GM23338 (cell line): ENCODE data around the gene NELFA. TPM values are rescaled to one million over a fixed set of nuclear protein-coding genes. Genes with fewer than 3 reads are reported as not detected.

Source experiments
- ATAC-seq: fragments of 200-7000 bp; cut with Tn5 transposase; 3 replicates; pipeline ENCODE4 v1.9.1; 2020
- DNase-seq: peaks from one replicate; pipeline ENCODE4 v3.0.0-alpha.2; 2015; ENCODE audit warnings: low spot score
- H2AFZ ChIP-seq: fragments of 200-600 bp; sonication (generic); 2 replicates; pipeline ENCODE4 v1.8.0; 2016; ENCODE audit warnings: antibody characterized with exemption, mild to moderate bottlenecking, moderate library complexity
- H3F3A ChIP-seq: fragments of 200-600 bp; sonication (generic); replicated peaks from 2 replicates; pipeline ENCODE4 v1.8.0; 2017; ENCODE audit warnings: antibody characterized with exemption, mixed run types, low read depth
- H3K27ac ChIP-seq: fragments of 200-600 bp; sonication (generic); 2 replicates; pipeline ENCODE4 v1.6.1; 2016; ENCODE audit warnings: low read depth
- H3K27me3 ChIP-seq: fragments of 200-600 bp; sonication (generic); 2 replicates; pipeline ENCODE4 v1.8.0; 2016; ENCODE audit warnings: mild to moderate bottlenecking, mixed run types, moderate library complexity; ENCODE audit not compliant: insufficient read depth
- H3K36me3 ChIP-seq: fragments of 200-600 bp; sonication (generic); 2 replicates; pipeline ENCODE4 v1.8.0; 2016; ENCODE audit warnings: mild to moderate bottlenecking; ENCODE audit not compliant: insufficient read depth
- H3K4me1 ChIP-seq: fragments of 200-600 bp; sonication (generic); 2 replicates; pipeline ENCODE4 v1.8.0; 2016; ENCODE audit warnings: mild to moderate bottlenecking, moderate library complexity; ENCODE audit not compliant: insufficient read depth
- H3K4me2 ChIP-seq: fragments of 200-600 bp; sonication (generic); 2 replicates; pipeline ENCODE4 v1.7.1; 2017; ENCODE audit warnings: mixed run types
- H3K4me3 ChIP-seq: fragments of 200-600 bp; sonication (generic); 2 replicates; pipeline ENCODE4 v1.6.1; 2016; ENCODE audit warnings: mixed run types
- H3K79me2 ChIP-seq: fragments of 200-600 bp; sonication (generic); replicated peaks from 2 replicates; pipeline ENCODE4 v1.8.0; 2017; ENCODE audit warnings: mild to moderate bottlenecking; ENCODE audit not compliant: insufficient read depth
- H3K9me2 ChIP-seq: fragments of 200-600 bp; sonication (generic); 2 replicates; pipeline ENCODE4 v1.8.0; 2017; ENCODE audit not compliant: insufficient read depth
- H4K20me1 ChIP-seq: fragments of 200-600 bp; sonication (generic); replicated peaks from 2 replicates; pipeline ENCODE4 v1.8.0; 2017; ENCODE audit warnings: mild to moderate bottlenecking; ENCODE audit not compliant: insufficient read depth
- H3K27ac Mint-ChIP-seq: 2 replicates; pipeline ENCODE4 v1.8.0; 2020; ENCODE audit warnings: inconsistent platforms, mild to moderate bottlenecking, moderate library complexity, mixed read lengths
- H3K27me3 Mint-ChIP-seq: 3 replicates; pipeline ENCODE4 v1.8.0; 2022; ENCODE audit warnings: low read depth, mild to moderate bottlenecking, moderate library complexity, mixed read lengths, inconsistent platforms; ENCODE audit not compliant: insufficient read depth, poor library complexity
- H3K36me3 Mint-ChIP-seq: 3 replicates; pipeline ENCODE4 v1.8.0; 2021; ENCODE audit warnings: low read depth, mild to moderate bottlenecking, inconsistent platforms, moderate library complexity, mixed read lengths
- H3K4me1 Mint-ChIP-seq: 3 replicates; pipeline ENCODE4 v1.8.0; 2020; ENCODE audit warnings: mild to moderate bottlenecking, inconsistent platforms, mixed read lengths
- H3K4me3 Mint-ChIP-seq: 3 replicates; pipeline ENCODE4 v1.8.0; 2021; ENCODE audit warnings: moderate library complexity, mild to moderate bottlenecking, inconsistent platforms, mixed read lengths
- H3K9me3 Mint-ChIP-seq: 3 replicates; pipeline ENCODE4 v1.8.0; 2020; ENCODE audit warnings: moderate library complexity, mild to moderate bottlenecking, inconsistent platforms, mixed read lengths
- CREB1 ChIP-seq: fragments of 250-450 bp; sonication (Bioruptor Pico); IDR thresholded peaks from 2 replicates; pipeline ENCODE4 v1.5.0; 2020; ENCODE audit warnings: low read depth, mild to moderate bottlenecking, moderate library complexity
- EZH2 ChIP-seq: fragments of 200-600 bp; sonication (generic); IDR thresholded peaks from one replicate; pipeline ENCODE4 v1.8.0; 2017; ENCODE audit warnings: antibody characterized with exemption, mild to moderate bottlenecking, low read depth; ENCODE audit not compliant: unreplicated experiment
- EZH2phosphoT487 ChIP-seq: fragments of 200-600 bp; sonication (generic); IDR thresholded peaks from one replicate; pipeline ENCODE4 v1.8.1; 2018; ENCODE audit warnings: antibody characterized with exemption; ENCODE audit not compliant: unreplicated experiment
- JUNB ChIP-seq: IDR thresholded peaks from one replicate; pipeline ENCODE4 v1.6.1; 2016; ENCODE audit warnings: antibody characterized with exemption; ENCODE audit not compliant: unreplicated experiment
- NANOG ChIP-seq: IDR thresholded peaks from 2 replicates; pipeline ENCODE4 v1.6.1; 2016; ENCODE audit warnings: antibody characterized with exemption, borderline replicate concordance
- POLR2AphosphoS5 ChIP-seq: IDR thresholded peaks from 2 replicates; pipeline ENCODE4 v1.6.1; 2016; ENCODE audit warnings: antibody characterized with exemption, low read depth
- STAT1 ChIP-seq: IDR thresholded peaks from one replicate; pipeline ENCODE4 v1.6.1; 2016; ENCODE audit warnings: antibody characterized with exemption; ENCODE audit not compliant: unreplicated experiment
- ZNF114 ChIP-seq: fragments of 250-450 bp; sonication (Bioruptor Pico); IDR thresholded peaks from 2 replicates; pipeline ENCODE4 v1.5.0; 2020; ENCODE audit warnings: mild to moderate bottlenecking, moderate library complexity
- ZNF331 ChIP-seq: fragments of 250-450 bp; sonication (Bioruptor Pico); IDR thresholded peaks from 2 replicates; pipeline ENCODE4 v1.5.0; 2020; ENCODE audit warnings: low read depth, mild to moderate bottlenecking, moderate library complexity
- polyA plus RNA-seq: library from polyadenylated mRNA; unstranded; fragments of >200 nt; fragmentation: Nextera tagmentation; extraction: Ambion mirVana; gene quantifications from 2 replicates; pipeline ENCODE4 v1.2.1, GENCODE V29; 2016
- total RNA-seq: library from RNA; depleted of rRNA; stranded (reverse); fragments of >200 nt; shearing (Covaris generic); gene quantifications from 2 replicates; pipeline ENCODE4 v1.2.3, GENCODE V29; 2014
- TF ChIP-seq, protein P1 (sequence below): fragments of 250-450 bp; sonication (Bioruptor Pico); IDR thresholded peaks from 2 replicates; pipeline ENCODE4 v1.5.0; 2020; ENCODE audit warnings: mild to moderate bottlenecking, moderate library complexity
- TF ChIP-seq, protein P2 (sequence below): IDR thresholded peaks from one replicate; pipeline ENCODE4 v1.6.1; 2018; ENCODE audit warnings: antibody characterized with exemption; ENCODE audit not compliant: unreplicated experiment
- TF ChIP-seq, protein P3 (sequence below), 2 experiments: fragments of 200-600 bp in 1 of 2; sonication (generic) in 1 of 2; conservative IDR thresholded peaks; 2 replicates each; pipeline versions ENCODE4 v1.5.1 to v1.6.1; 2016 to 2017; ENCODE audit warnings: antibody characterized with exemption in 2 of 2, low read depth in 2 of 2, mild to moderate bottlenecking in 2 of 2, moderate library complexity in 1 of 2
- TF ChIP-seq, protein P4 (sequence below): IDR thresholded peaks from 2 replicates; pipeline ENCODE4 v1.6.1; 2016; ENCODE audit warnings: antibody characterized with exemption

NELFA gene
- total and polyA plus RNA-seq, 2 experiments from 2014 or later, result 62.8 to 63.3 TPM

DNA sequence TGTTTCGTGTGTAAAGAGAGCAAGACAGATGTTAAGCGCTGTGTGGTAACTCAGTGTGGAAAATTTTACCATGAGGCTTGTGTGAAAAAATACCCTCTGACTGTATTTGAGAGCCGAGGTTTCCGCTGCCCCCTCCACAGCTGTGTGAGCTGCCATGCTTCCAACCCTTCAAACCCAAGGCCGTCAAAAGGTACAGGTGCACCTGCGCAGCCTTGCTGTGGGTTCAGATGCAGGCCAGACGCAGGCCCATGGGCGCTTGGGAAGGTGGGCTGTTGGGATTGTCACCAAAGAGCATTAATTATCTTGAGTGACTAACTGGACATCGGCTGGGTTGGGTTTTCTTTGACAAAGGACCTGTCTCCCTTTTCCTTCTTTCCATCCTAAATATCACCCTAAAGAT, 55.4 kb downstream of the NELFA start (continued):
- TF ChIP-seq, protein P1, sequence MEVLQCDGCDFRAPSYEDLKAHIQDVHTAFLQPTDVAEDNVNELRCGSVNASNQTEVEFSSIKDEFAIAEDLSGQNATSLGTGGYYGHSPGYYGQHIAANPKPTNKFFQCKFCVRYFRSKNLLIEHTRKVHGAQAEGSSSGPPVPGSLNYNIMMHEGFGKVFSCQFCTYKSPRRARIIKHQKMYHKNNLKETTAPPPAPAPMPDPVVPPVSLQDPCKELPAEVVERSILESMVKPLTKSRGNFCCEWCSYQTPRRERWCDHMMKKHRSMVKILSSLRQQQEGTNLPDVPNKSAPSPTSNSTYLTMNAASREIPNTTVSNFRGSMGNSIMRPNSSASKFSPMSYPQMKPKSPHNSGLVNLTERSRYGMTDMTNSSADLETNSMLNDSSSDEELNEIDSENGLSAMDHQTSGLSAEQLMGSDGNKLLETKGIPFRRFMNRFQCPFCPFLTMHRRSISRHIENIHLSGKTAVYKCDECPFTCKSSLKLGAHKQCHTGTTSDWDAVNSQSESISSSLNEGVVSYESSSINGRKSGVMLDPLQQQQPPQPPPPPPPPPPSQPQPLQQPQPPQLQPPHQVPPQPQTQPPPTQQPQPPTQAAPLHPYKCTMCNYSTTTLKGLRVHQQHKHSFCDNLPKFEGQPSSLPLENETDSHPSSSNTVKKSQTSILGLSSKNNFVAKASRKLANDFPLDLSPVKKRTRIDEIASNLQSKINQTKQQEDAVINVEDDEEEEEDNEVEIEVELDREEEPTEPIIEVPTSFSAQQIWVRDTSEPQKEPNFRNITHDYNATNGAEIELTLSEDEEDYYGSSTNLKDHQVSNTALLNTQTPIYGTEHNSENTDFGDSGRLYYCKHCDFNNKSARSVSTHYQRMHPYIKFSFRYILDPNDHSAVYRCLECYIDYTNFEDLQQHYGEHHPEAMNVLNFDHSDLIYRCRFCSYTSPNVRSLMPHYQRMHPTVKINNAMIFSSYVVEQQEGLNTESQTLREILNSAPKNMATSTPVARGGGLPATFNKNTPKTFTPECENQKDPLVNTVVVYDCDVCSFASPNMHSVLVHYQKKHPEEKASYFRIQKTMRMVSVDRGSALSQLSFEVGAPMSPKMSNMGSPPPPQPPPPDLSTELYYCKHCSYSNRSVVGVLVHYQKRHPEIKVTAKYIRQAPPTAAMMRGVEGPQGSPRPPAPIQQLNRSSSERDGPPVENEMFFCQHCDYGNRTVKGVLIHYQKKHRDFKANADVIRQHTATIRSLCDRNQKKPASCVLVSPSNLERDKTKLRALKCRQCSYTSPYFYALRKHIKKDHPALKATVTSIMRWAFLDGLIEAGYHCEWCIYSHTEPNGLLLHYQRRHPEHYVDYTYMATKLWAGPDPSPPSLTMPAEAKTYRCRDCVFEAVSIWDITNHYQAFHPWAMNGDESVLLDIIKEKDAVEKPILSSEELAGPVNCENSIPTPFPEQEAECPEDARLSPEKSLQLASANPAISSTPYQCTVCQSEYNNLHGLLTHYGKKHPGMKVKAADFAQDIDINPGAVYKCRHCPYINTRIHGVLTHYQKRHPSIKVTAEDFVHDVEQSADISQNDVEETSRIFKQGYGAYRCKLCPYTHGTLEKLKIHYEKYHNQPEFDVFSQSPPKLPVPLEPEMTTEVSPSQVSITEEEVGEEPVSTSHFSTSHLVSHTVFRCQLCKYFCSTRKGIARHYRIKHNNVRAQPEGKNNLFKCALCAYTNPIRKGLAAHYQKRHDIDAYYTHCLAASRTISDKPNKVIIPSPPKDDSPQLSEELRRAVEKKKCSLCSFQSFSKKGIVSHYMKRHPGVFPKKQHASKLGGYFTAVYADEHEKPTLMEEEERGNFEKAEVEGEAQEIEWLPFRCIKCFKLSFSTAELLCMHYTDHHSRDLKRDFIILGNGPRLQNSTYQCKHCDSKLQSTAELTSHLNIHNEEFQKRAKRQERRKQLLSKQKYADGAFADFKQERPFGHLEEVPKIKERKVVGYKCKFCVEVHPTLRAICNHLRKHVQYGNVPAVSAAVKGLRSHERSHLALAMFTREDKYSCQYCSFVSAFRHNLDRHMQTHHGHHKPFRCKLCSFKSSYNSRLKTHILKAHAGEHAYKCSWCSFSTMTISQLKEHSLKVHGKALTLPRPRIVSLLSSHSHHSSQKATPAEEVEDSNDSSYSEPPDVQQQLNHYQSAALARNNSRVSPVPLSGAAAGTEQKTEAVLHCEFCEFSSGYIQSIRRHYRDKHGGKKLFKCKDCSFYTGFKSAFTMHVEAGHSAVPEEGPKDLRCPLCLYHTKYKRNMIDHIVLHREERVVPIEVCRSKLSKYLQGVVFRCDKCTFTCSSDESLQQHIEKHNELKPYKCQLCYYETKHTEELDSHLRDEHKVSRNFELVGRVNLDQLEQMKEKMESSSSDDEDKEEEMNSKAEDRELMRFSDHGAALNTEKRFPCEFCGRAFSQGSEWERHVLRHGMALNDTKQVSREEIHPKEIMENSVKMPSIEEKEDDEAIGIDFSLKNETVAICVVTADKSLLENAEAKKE (CRISPR knock-in tag), result no peak
- no peak for TF ChIP-seq EZH2
- no peak for TF ChIP-seq ZNF331
- no peak for TF ChIP-seq STAT1
- TF ChIP-seq, protein P2, sequence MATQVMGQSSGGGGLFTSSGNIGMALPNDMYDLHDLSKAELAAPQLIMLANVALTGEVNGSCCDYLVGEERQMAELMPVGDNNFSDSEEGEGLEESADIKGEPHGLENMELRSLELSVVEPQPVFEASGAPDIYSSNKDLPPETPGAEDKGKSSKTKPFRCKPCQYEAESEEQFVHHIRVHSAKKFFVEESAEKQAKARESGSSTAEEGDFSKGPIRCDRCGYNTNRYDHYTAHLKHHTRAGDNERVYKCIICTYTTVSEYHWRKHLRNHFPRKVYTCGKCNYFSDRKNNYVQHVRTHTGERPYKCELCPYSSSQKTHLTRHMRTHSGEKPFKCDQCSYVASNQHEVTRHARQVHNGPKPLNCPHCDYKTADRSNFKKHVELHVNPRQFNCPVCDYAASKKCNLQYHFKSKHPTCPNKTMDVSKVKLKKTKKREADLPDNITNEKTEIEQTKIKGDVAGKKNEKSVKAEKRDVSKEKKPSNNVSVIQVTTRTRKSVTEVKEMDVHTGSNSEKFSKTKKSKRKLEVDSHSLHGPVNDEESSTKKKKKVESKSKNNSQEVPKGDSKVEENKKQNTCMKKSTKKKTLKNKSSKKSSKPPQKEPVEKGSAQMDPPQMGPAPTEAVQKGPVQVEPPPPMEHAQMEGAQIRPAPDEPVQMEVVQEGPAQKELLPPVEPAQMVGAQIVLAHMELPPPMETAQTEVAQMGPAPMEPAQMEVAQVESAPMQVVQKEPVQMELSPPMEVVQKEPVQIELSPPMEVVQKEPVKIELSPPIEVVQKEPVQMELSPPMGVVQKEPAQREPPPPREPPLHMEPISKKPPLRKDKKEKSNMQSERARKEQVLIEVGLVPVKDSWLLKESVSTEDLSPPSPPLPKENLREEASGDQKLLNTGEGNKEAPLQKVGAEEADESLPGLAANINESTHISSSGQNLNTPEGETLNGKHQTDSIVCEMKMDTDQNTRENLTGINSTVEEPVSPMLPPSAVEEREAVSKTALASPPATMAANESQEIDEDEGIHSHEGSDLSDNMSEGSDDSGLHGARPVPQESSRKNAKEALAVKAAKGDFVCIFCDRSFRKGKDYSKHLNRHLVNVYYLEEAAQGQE, result no peak
- no peak for TF ChIP-seq POLR2AphosphoS5

DNA sequence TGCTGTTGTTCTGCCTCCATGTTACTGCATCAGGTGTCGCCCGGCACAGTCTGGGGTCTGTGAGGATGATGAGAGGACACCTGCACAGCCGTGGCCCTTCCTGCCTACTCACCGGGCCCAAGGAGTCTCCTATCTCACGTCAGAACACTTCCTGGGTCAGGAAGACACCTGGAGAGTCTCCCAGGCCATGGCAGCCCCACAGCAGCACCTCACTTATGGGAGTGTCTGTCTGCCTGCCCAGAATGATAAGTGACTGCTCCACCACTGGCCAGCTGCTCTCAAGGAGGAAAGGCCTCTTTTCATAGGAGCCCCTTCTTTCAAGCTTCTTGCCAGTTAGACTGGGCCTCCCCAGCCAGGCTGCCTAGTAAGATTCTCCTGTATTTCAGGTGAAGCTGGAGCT, 56.1 kb downstream of the NELFA start:
- Mint-ChIP-seq H3K36me3 (peaks cover 41% of the 10 kb centered on the region), H3K9me3 (no peaks in the 10 kb centered on the region), H3K4me1 (no peaks in the 10 kb centered on the region), H3K4me3 (no peak overlapping the region), H3K27ac (no peak overlapping the region), H3K27me3 (peaks cover 2% of the 10 kb centered on the region)
- Histone ChIP-seq H4K20me1 (peaks cover 23% of the 10 kb centered on the region), H3K9me2 (no peaks in the 10 kb centered on the region), H3K79me2 (no peaks in the 10 kb centered on the region), H3K27ac (no peak overlapping the region), H3K4me3 (no peak overlapping the region), H3K4me1 (no peaks in the 10 kb centered on the region), H3K4me2 (no peak overlapping the region), H2AFZ (no peak overlapping the region), H3K36me3 (peaks cover 7% of the 10 kb centered on the region; the same call in 1 of the 2 replicates), H3K27me3 (no peaks in the 10 kb centered on the region), H3F3A (no peaks in the 10 kb centered on the region)
- DNase-seq (no peak), ATAC-seq (no peak)
- no peak for TF ChIP-seq POLR2AphosphoS5
- no peak for TF ChIP-seq CREB1 (CRISPR knock-in tag)
- TF ChIP-seq, protein P3, sequence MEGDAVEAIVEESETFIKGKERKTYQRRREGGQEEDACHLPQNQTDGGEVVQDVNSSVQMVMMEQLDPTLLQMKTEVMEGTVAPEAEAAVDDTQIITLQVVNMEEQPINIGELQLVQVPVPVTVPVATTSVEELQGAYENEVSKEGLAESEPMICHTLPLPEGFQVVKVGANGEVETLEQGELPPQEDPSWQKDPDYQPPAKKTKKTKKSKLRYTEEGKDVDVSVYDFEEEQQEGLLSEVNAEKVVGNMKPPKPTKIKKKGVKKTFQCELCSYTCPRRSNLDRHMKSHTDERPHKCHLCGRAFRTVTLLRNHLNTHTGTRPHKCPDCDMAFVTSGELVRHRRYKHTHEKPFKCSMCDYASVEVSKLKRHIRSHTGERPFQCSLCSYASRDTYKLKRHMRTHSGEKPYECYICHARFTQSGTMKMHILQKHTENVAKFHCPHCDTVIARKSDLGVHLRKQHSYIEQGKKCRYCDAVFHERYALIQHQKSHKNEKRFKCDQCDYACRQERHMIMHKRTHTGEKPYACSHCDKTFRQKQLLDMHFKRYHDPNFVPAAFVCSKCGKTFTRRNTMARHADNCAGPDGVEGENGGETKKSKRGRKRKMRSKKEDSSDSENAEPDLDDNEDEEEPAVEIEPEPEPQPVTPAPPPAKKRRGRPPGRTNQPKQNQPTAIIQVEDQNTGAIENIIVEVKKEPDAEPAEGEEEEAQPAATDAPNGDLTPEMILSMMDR (conservative IDR thresholded peaks at IDR 0.05; ENCODE audit: low read depth in 2 of 2), result no peak
- no peak for TF ChIP-seq JUNB
- no peak for TF ChIP-seq EZH2phosphoT487
- TF ChIP-seq ZNF114 (CRISPR knock-in tag), result no peak
- TF ChIP-seq EZH2, result no peak
- no peak for TF ChIP-seq STAT1
- TF ChIP-seq, protein P4, sequence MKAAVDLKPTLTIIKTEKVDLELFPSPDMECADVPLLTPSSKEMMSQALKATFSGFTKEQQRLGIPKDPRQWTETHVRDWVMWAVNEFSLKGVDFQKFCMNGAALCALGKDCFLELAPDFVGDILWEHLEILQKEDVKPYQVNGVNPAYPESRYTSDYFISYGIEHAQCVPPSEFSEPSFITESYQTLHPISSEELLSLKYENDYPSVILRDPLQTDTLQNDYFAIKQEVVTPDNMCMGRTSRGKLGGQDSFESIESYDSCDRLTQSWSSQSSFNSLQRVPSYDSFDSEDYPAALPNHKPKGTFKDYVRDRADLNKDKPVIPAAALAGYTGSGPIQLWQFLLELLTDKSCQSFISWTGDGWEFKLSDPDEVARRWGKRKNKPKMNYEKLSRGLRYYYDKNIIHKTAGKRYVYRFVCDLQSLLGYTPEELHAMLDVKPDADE, result no peak
- TF ChIP-seq NANOG, result no peak
